Thyroid gland (tissue), 4 donors: ENCODE results near the gene OVOL2.

ENCODE experiments used
- CTCF ChIP-seq, 6 experiments: fragments of 200-600 bp in 3 of 6; fragments of 450-650 bp in 3 of 6; sonication (generic) in 3 of 6; IDR thresholded peaks; one replicate each; pipeline ENCODE4 v1.5.1; 2016 to 2019; ENCODE audit warnings: antibody characterized with exemption in 6 of 6, mild to moderate bottlenecking in 2 of 6, inconsistent platforms in 1 of 6, moderate library complexity in 1 of 6
- POLR2A ChIP-seq, 2 donors: fragments of 450-650 bp; IDR thresholded peaks; one replicate each; pipeline ENCODE4 v1.6.1; 2017; ENCODE audit warnings: antibody characterized with exemption in 2 of 2, mild to moderate bottlenecking in 2 of 2, moderate library complexity in 1 of 2

- no peak for TF ChIP-seq CTCF (IDR thresholded peaks at IDR 0.05)
- TF ChIP-seq POLR2A (IDR thresholded peaks at IDR 0.05): no peak
Measured at GRCh38 chr20:17990278-17990972, 67.3 kb downstream of the OVOL2 start.
